HepG2 (cell line): ENCODE results near the gene ZFP1. TPM values are rescaled to one million over a fixed set of nuclear protein-coding genes. Genes with fewer than 3 reads are reported as not detected.
A peak's percentile ranks its signal among the peaks of the same experiment; 100 is the strongest.

Experiments
- ATAC-seq: fragments of 200-7000 bp; cut with Tn5 transposase; 3 replicates; pipeline ENCODE4 v1.9.1; 2020; ENCODE audit warnings: mild to moderate bottlenecking, moderate library complexity
- BruUV-seq: library from RNA; stranded (reverse); fragments of 400-500 nt; replicated peaks from 2 replicates; lab custom pipeline; 2021; lab: Mats Ljungman, UMichigan
- CTCF ChIA-PET: fragments of 300-600 bp; formaldehyde crosslinking; extraction: SDS; loops from one replicate; lab custom pipeline; 2021; ENCODE audit warnings: low total read pairs, inconsistent platforms, low intra/inter-chr PET ratio; lab: Yijun Ruan, JAX
- POLR2A ChIA-PET: fragments of 350-600 bp; sonication (Branson Sonifier 250); formaldehyde crosslinking; loops from one replicate; lab custom pipeline; 2020; ENCODE audit warnings: antibody characterized with exemption, inconsistent platforms; lab: Yijun Ruan, JAX
- DNase-seq: peaks from one replicate; pipeline ENCODE4 v3.0.0-alpha.2; 2015; ENCODE audit warnings: low spot score
- FAIRE-seq: peaks from 3 replicates; lab custom pipeline; 2011; peaks lifted over from hg19 to GRCh38; lab: Jason Lieb, UNC
- H2AFZ ChIP-seq: one replicate; pipeline ENCODE4 v1.6.1; 2011; ENCODE audit warnings: low read length, inconsistent platforms
- H3K27ac ChIP-seq: fragments of 300-600 bp; 3 replicates; pipeline ENCODE4 v1.8.0; 2011; ENCODE audit warnings: mixed run types, mild to moderate bottlenecking, mixed read lengths, low read length, inconsistent platforms; ENCODE audit not compliant: insufficient read depth; ENCODE audit errors: extremely low read length
- H3K27me3 ChIP-seq, 2 experiments: fragments of 200-600 bp in 1 of 2; 2 replicates in 1 of 2; 3 replicates in 1 of 2; pipeline versions ENCODE4 v1.6.0 to v1.8.0; 2011; ENCODE audit warnings: low read length in 2 of 2, mild to moderate bottlenecking in 2 of 2, moderate library complexity in 2 of 2, inconsistent platforms in 1 of 2; ENCODE audit not compliant: insufficient read depth in 2 of 2, control insufficient read depth in 1 of 2
- H3K36me3 ChIP-seq, 2 experiments: fragments of 200-600 bp in 1 of 2; replicated peaks in 1 of 2; 2 replicates in 1 of 2; 3 replicates in 1 of 2; pipeline versions ENCODE4 v1.5.1 to v1.8.0; 2011; ENCODE audit warnings: low read length in 2 of 2, inconsistent platforms in 1 of 2; ENCODE audit not compliant: insufficient read depth in 2 of 2, control insufficient read depth in 1 of 2
- H3K4me1 ChIP-seq: 2 replicates; pipeline ENCODE4 v1.5.1; 2012; ENCODE audit warnings: low read length, inconsistent platforms; ENCODE audit not compliant: insufficient read depth
- H3K4me2 ChIP-seq: 2 replicates; pipeline ENCODE4 v1.6.0; 2011; ENCODE audit warnings: low read depth, low read length, inconsistent platforms
- H3K4me3 ChIP-seq, 3 experiments: fragments of 200-600 bp in 1 of 3; sonication (generic), shearing (Covaris generic) in 1 of 3; replicated peaks in 1 of 3; 2 replicates each; pipeline ENCODE4 v1.5.1; 2011 to 2016; ENCODE audit warnings: low read length in 3 of 3, inconsistent platforms in 2 of 3, low read depth in 2 of 3, mild to moderate bottlenecking in 2 of 3, control low read depth in 1 of 3, mixed read lengths in 1 of 3; ENCODE audit not compliant: insufficient read depth in 1 of 3
- H3K79me2 ChIP-seq: one replicate; pipeline ENCODE4 v1.6.1; 2011; ENCODE audit warnings: low read length, inconsistent platforms; ENCODE audit not compliant: insufficient read depth
- H3K9ac ChIP-seq: 2 replicates; pipeline ENCODE4 v1.6.0; 2011; ENCODE audit warnings: mild to moderate bottlenecking, low read depth, low read length, inconsistent platforms; ENCODE audit not compliant: insufficient read depth
- H3K9me3 ChIP-seq: 2 replicates; pipeline ENCODE4 v1.5.1; 2012; ENCODE audit warnings: mild to moderate bottlenecking, low read length
- H4K20me1 ChIP-seq: 2 replicates; pipeline ENCODE4 v1.6.0; 2011; ENCODE audit warnings: inconsistent platforms, mild to moderate bottlenecking, low read length, moderate library complexity; ENCODE audit not compliant: insufficient read depth
- ARHGAP35 ChIP-seq: sonication (generic); formaldehyde crosslinking; IDR thresholded peaks from 2 replicates; pipeline ENCODE4 v1.9.0; 2022; ENCODE audit warnings: mild to moderate bottlenecking, inconsistent platforms, moderate library complexity, missing genetic modification reagents, borderline replicate concordance
- KIAA2018 ChIP-seq: sonication (generic); formaldehyde crosslinking; IDR thresholded peaks from 2 replicates; pipeline ENCODE4 v1.5.0; 2020; ENCODE audit warnings: mild to moderate bottlenecking, missing genetic modification reagents, borderline replicate concordance
- MTA3 ChIP-seq: sonication (generic); formaldehyde crosslinking; IDR thresholded peaks from 2 replicates; pipeline ENCODE4 v1.4.0; 2020; ENCODE audit warnings: missing genetic modification reagents
- SP140L ChIP-seq: sonication (generic); formaldehyde crosslinking; IDR thresholded peaks from 2 replicates; pipeline ENCODE4 v1.4.0; 2020; ENCODE audit warnings: missing genetic modification reagents, borderline replicate concordance
- ZNF12 ChIP-seq: sonication (generic); formaldehyde crosslinking; IDR thresholded peaks from 2 replicates; pipeline ENCODE4 v1.5.0; 2020; ENCODE audit warnings: missing genetic modification reagents
- ZNF354B ChIP-seq: sonication (generic); formaldehyde crosslinking; IDR thresholded peaks from 2 replicates; pipeline ENCODE4 v1.8.0; 2022; ENCODE audit warnings: mild to moderate bottlenecking, missing genetic modification reagents
- ZNF530 ChIP-seq: sonication (generic); formaldehyde crosslinking; IDR thresholded peaks from 2 replicates; pipeline ENCODE4 v1.5.0; 2020; ENCODE audit warnings: low read depth, mild to moderate bottlenecking, missing genetic modification reagents
- ZNF562 ChIP-seq: sonication (generic); formaldehyde crosslinking; IDR thresholded peaks from 2 replicates; pipeline ENCODE4 v1.8.0; 2022; ENCODE audit warnings: missing genetic modification reagents, borderline replicate concordance
- ZNF614 ChIP-seq: IDR thresholded peaks from 2 replicates; pipeline ENCODE4 v1.6.1; 2018; ENCODE audit warnings: missing biosample characterization, missing genetic modification reagents, inconsistent platforms, borderline replicate concordance
- ZNF740 ChIP-seq: sonication (generic); formaldehyde crosslinking; IDR thresholded peaks from 2 replicates; pipeline ENCODE4 v1.4.0; 2020; ENCODE audit warnings: missing genetic modification reagents
- ZNF780A ChIP-seq: sonication (generic); formaldehyde crosslinking; IDR thresholded peaks from 2 replicates; pipeline ENCODE4 v1.8.0; 2022; ENCODE audit warnings: mild to moderate bottlenecking, missing genetic modification reagents, moderate library complexity
- WGBS: methylation state at CpG from one replicate; pipeline ENCODE4 v1.1.6; 2017; ENCODE audit warnings: low lambda C conversion rate; 5-methylcytosine and 5-hydroxymethylcytosine counted together
- in situ Hi-C: cut with HindIII; loops from 2 replicates; pipeline ENCODE4 v1.10.0; 2017; ENCODE audit warnings: low pct_unique_long_range_greater_than_20kb; ENCODE audit not compliant: extremely low pct_ligation_motif_present
- intact Hi-C: fragments of 100-400 bp; cut with micrococcal nuclease; formaldehyde crosslinking; loops from one replicate; pipeline ENCODE4 v1.10.0; 2022; ENCODE audit not compliant: unreplicated experiment
- polyA plus RNA-seq, 8 experiments: library from polyadenylated mRNA; depleted of rRNA in 3 of 8; stranded (reverse) in 7 of 8; unstranded in 1 of 8; fragments of >200 nt; fragmentation: Illumina TruSeq in 4 of 8; extraction: Trizol in 4 of 8; gene quantifications; 2 replicates each; pipeline versions ENCODE4 v1.2.1 to v1.2.3, GENCODE V29; 2011 to 2016; ENCODE audit warnings: low read depth in 4 of 8, missing spikeins in 1 of 8, mixed read lengths in 1 of 8; ENCODE audit not compliant: insufficient read depth in 1 of 8
- total RNA-seq, 5 experiments: library from RNA; depleted of rRNA; stranded (reverse); fragments of >200 nt; fragmentation: Illumina TruSeq; extraction: Trizol; gene quantifications; 2 replicates each; pipeline ENCODE4 v1.2.3, GENCODE V29; 2016; ENCODE audit warnings: low read depth in 1 of 5
- TF ChIP-seq, protein P1 (sequence below): sonication (generic); formaldehyde crosslinking; IDR thresholded peaks from 2 replicates; pipeline ENCODE4 v1.5.1; 2020; ENCODE audit warnings: mild to moderate bottlenecking, moderate library complexity, missing genetic modification reagents
- TF ChIP-seq, protein P2 (sequence below): IDR thresholded peaks from 2 replicates; pipeline ENCODE4 v1.6.1; 2016; ENCODE audit warnings: missing compliant biosample characterization, missing genetic modification reagents, borderline replicate concordance

The ZFP1 gene
- total and polyA plus RNA-seq, 2 of the 13 experiments (the other 11 are each of a cell fraction or from before 2014, with no cell fraction given) = 8.3 to 14.0 TPM

DNA sequence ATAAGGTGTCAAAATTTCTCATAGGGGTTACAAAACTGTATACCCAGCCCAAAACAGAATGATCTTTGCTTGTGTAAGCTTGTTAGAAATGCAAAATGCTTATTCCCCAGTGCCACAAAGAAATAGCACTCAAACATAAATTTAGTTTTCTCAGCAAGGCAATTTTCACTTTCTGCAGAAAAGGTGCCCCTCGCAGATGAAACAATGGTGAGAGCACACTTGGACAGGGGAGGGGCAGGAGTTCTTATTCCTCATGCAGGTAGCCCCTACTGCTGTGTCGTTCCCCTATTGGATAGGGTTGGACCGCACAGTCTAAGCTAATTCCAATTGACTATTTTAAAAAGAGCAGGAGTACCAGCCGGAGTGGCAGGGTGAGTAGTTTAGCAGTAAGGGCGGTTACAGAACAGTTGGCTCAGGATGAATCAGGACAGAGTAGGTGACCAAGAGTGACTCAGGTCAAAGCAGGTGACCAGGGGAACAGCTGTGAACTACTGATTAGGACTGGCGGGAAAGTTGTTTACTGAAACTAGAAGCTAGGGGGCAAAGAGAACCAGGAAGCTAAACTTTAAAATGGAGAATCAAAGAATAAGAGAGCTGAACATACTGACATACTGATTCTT lies 26.3 kb upstream of the ZFP1 start:
- WGBS = 92% methylated on average over 6 of the region's 6 CpGs
- intact Hi-C loops = no loop called here
- Histone ChIP-seq H3K9me3 (peaks cover 19% of the 10 kb centered on the region), H3K27me3 (no peaks in the 10 kb centered on the region), H3K36me3 (peaks cover 1 to 8% of the 10 kb centered on the region in 2 experiments; a peak in 3 of 5 replicates), H3K4me1 (peaks cover 45% of the 10 kb centered on the region), H4K20me1 (no peaks in the 10 kb centered on the region), H2AFZ (no peak overlapping the region), H3K79me2 (peaks cover 23% of the 10 kb centered on the region), H3K27ac (peak overlapping the region; percentile 27), H3K4me2 (no peak overlapping the region), H3K9ac (no peak overlapping the region), H3K4me3 (no peak overlapping the region)
- TSS peak; percentile 41 for BruUV-seq
- POLR2A ChIA-PET = no interaction called here
- in situ Hi-C loops = no loop called here
- ATAC-seq = no peak
- peak; percentile 42 for DNase-seq
- FAIRE-seq = no peak
- CTCF ChIA-PET = no interaction called here
- TF ChIP-seq SP140L (CRISPR knock-in tag) (no peak), MTA3 (CRISPR knock-in tag) (no peak), ZNF530 (CRISPR knock-in tag) (no peak), ZNF614 (no peak), ZNF740 (CRISPR knock-in tag) (no peak), ARHGAP35 (no peak), KIAA2018 (CRISPR knock-in tag) (no peak), ZNF12 (no peak), ZNF354B (CRISPR knock-in tag) (no peak), ZNF562 (peak; percentile 100), ZNF780A (CRISPR knock-in tag) (no peak)
- TF ChIP-seq, protein P1, sequence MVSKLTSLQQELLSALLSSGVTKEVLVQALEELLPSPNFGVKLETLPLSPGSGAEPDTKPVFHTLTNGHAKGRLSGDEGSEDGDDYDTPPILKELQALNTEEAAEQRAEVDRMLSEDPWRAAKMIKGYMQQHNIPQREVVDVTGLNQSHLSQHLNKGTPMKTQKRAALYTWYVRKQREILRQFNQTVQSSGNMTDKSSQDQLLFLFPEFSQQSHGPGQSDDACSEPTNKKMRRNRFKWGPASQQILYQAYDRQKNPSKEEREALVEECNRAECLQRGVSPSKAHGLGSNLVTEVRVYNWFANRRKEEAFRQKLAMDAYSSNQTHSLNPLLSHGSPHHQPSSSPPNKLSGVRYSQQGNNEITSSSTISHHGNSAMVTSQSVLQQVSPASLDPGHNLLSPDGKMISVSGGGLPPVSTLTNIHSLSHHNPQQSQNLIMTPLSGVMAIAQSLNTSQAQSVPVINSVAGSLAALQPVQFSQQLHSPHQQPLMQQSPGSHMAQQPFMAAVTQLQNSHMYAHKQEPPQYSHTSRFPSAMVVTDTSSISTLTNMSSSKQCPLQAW = no peak
- TF ChIP-seq, protein P2, sequence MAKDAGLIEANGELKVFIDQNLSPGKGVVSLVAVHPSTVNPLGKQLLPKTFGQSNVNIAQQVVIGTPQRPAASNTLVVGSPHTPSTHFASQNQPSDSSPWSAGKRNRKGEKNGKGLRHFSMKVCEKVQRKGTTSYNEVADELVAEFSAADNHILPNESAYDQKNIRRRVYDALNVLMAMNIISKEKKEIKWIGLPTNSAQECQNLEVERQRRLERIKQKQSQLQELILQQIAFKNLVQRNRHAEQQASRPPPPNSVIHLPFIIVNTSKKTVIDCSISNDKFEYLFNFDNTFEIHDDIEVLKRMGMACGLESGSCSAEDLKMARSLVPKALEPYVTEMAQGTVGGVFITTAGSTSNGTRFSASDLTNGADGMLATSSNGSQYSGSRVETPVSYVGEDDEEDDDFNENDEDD = no peak
